Measurements from ENCODE around the gene TSC22D3. TPM values are rescaled to one million over a fixed set of nuclear protein-coding genes. Genes with fewer than 3 reads are reported as not detected.

The TSC22D3 gene
- polyA plus RNA-seq, 1 of the 3 experiments (the other 2 are of a cell fraction), result 9.2 TPM

DNA sequence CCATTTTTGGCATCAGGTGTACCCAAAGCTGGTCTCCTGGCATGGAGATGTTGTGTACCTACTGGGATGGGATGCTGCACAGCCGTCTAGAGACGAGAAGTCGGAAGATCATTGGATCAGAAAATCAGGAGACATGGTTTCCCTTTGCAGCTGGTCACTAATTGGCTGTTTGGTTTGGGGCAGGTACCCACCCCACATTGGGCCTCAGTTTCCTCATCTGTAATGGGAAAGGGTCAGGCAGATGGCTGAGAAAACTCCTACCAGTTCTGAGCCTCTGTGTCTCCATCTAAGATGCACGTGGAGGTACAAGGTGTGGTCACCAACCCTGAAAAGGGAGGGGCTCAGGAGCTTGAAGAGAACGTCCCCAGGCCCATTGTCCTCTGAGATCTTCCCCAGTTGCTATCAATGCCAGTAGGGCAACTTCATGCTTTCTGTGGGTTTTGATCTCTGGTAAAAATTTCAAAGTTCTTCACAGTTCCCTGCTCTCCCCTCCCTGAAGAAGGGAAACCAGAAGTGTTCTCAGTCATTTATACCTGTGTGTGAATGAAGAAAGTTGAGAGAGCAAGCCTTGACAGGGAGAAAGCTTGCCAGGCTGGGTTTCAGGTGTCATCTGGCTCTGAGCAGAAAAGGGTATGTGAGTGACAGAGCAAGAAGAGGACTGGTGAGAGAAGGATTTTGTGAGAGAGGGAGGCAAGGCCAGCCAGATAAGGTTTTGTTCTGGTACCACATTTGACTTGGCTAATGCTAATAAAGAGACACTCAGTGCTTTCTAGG lies 15.1 kb downstream of the TSC22D3 start:
- Histone ChIP-seq H3K79me2 (ENCODE audit: insufficient read depth) (no peaks in the 10 kb centered on the region), H3K9me3 (no peaks in the 10 kb centered on the region), H3K27me3 (ENCODE audit: insufficient read depth) (peaks cover 28% of the 10 kb centered on the region), H4K20me1 (ENCODE audit: insufficient read depth) (no peaks in the 10 kb centered on the region), H3K27ac (ENCODE audit: low read depth in 2 of 2, low read length in 1 of 2) (no peak overlapping the region), H3K36me3 (replicated peaks in 1 of 2; ENCODE audit: control insufficient read depth in 1 of 2, insufficient read depth in 2 of 2, low read length in 1 of 2) (no peaks in the 10 kb centered on the region), H2AFZ (ENCODE audit: low read depth) (no peak overlapping the region), H3F3A (replicated peaks; ENCODE audit: insufficient read depth) (no peaks in the 10 kb centered on the region), H3K4me3 (ENCODE audit: low read depth in 2 of 2, low read length in 1 of 2) (no peak overlapping the region), H3K9me2 (no peaks in the 10 kb centered on the region), H3K9ac (no peak overlapping the region), H3K4me2 (no peak overlapping the region), H3K4me1 (ENCODE audit: control insufficient read depth in 1 of 2, insufficient read depth in 2 of 2, low read depth in 1 of 2, low read length in 1 of 2) (no peaks in the 10 kb centered on the region)
- 23% methylated on average over 5 of the region's 5 CpGs for WGBS (ENCODE audit: low lambda C conversion rate)
- ChIA-PET POLR2A (no interaction called here), CTCF (interaction anchor here (1.0 kb wide), 2 partner anchors 10 to 16 kb away, joined by 3 to 4 read pairs; no protein-coding TSS in a partner anchor)
- no peak for TF ChIP-seq ELF1 (IDR thresholded peaks at IDR 0.05)
- TF ChIP-seq, protein P1, sequence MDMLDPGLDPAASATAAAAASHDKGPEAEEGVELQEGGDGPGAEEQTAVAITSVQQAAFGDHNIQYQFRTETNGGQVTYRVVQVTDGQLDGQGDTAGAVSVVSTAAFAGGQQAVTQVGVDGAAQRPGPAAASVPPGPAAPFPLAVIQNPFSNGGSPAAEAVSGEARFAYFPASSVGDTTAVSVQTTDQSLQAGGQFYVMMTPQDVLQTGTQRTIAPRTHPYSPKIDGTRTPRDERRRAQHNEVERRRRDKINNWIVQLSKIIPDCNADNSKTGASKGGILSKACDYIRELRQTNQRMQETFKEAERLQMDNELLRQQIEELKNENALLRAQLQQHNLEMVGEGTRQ (IDR thresholded peaks at IDR 0.05; ENCODE audit: borderline replicate concordance, low read depth, low read length), result no peak
- no peak for TF ChIP-seq GATA2 (CRISPR knock-in tag; IDR thresholded peaks at IDR 0.05)
- TF ChIP-seq, protein P2, sequence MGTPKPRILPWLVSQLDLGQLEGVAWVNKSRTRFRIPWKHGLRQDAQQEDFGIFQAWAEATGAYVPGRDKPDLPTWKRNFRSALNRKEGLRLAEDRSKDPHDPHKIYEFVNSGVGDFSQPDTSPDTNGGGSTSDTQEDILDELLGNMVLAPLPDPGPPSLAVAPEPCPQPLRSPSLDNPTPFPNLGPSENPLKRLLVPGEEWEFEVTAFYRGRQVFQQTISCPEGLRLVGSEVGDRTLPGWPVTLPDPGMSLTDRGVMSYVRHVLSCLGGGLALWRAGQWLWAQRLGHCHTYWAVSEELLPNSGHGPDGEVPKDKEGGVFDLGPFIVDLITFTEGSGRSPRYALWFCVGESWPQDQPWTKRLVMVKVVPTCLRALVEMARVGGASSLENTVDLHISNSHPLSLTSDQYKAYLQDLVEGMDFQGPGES (IDR thresholded peaks at IDR 0.05; ENCODE audit: low read depth, low read length), result no peak
- TF ChIP-seq, protein P3, sequence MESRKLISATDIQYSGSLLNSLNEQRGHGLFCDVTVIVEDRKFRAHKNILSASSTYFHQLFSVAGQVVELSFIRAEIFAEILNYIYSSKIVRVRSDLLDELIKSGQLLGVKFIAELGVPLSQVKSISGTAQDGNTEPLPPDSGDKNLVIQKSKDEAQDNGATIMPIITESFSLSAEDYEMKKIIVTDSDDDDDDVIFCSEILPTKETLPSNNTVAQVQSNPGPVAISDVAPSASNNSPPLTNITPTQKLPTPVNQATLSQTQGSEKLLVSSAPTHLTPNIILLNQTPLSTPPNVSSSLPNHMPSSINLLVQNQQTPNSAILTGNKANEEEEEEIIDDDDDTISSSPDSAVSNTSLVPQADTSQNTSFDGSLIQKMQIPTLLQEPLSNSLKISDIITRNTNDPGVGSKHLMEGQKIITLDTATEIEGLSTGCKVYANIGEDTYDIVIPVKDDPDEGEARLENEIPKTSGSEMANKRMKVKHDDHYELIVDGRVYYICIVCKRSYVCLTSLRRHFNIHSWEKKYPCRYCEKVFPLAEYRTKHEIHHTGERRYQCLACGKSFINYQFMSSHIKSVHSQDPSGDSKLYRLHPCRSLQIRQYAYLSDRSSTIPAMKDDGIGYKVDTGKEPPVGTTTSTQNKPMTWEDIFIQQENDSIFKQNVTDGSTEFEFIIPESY (IDR thresholded peaks at IDR 0.05; ENCODE audit: borderline replicate concordance, low read depth), result no peak
- no peak for TF ChIP-seq RAD21 (IDR thresholded peaks at IDR 0.05; ENCODE audit: low read length)
- TF ChIP-seq GABPA (IDR thresholded peaks at IDR 0.05; ENCODE audit: low read depth), result no peak
- TF ChIP-seq TCF12 (IDR thresholded peaks at IDR 0.05), result no peak
- TF ChIP-seq JUND (IDR thresholded peaks at IDR 0.05), result no peak
- TF ChIP-seq, protein P4, sequence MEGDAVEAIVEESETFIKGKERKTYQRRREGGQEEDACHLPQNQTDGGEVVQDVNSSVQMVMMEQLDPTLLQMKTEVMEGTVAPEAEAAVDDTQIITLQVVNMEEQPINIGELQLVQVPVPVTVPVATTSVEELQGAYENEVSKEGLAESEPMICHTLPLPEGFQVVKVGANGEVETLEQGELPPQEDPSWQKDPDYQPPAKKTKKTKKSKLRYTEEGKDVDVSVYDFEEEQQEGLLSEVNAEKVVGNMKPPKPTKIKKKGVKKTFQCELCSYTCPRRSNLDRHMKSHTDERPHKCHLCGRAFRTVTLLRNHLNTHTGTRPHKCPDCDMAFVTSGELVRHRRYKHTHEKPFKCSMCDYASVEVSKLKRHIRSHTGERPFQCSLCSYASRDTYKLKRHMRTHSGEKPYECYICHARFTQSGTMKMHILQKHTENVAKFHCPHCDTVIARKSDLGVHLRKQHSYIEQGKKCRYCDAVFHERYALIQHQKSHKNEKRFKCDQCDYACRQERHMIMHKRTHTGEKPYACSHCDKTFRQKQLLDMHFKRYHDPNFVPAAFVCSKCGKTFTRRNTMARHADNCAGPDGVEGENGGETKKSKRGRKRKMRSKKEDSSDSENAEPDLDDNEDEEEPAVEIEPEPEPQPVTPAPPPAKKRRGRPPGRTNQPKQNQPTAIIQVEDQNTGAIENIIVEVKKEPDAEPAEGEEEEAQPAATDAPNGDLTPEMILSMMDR (IDR thresholded peaks at IDR 0.05), result no peak
- no peak for TF ChIP-seq NFIC (IDR thresholded peaks at IDR 0.05; ENCODE audit: borderline replicate concordance)
- TF ChIP-seq, protein P5, sequence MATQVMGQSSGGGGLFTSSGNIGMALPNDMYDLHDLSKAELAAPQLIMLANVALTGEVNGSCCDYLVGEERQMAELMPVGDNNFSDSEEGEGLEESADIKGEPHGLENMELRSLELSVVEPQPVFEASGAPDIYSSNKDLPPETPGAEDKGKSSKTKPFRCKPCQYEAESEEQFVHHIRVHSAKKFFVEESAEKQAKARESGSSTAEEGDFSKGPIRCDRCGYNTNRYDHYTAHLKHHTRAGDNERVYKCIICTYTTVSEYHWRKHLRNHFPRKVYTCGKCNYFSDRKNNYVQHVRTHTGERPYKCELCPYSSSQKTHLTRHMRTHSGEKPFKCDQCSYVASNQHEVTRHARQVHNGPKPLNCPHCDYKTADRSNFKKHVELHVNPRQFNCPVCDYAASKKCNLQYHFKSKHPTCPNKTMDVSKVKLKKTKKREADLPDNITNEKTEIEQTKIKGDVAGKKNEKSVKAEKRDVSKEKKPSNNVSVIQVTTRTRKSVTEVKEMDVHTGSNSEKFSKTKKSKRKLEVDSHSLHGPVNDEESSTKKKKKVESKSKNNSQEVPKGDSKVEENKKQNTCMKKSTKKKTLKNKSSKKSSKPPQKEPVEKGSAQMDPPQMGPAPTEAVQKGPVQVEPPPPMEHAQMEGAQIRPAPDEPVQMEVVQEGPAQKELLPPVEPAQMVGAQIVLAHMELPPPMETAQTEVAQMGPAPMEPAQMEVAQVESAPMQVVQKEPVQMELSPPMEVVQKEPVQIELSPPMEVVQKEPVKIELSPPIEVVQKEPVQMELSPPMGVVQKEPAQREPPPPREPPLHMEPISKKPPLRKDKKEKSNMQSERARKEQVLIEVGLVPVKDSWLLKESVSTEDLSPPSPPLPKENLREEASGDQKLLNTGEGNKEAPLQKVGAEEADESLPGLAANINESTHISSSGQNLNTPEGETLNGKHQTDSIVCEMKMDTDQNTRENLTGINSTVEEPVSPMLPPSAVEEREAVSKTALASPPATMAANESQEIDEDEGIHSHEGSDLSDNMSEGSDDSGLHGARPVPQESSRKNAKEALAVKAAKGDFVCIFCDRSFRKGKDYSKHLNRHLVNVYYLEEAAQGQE (IDR thresholded peaks at IDR 0.05; ENCODE audit: low read depth, low read length), result no peak
- TF ChIP-seq, protein P6, sequence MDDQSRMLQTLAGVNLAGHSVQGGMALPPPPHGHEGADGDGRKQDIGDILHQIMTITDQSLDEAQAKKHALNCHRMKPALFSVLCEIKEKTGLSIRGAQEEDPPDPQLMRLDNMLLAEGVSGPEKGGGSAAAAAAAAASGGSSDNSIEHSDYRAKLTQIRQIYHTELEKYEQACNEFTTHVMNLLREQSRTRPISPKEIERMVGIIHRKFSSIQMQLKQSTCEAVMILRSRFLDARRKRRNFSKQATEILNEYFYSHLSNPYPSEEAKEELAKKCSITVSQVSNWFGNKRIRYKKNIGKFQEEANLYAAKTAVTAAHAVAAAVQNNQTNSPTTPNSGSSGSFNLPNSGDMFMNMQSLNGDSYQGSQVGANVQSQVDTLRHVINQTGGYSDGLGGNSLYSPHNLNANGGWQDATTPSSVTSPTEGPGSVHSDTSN (IDR thresholded peaks at IDR 0.05), result no peak
- no peak for TF ChIP-seq MXI1 (IDR thresholded peaks at IDR 0.05; ENCODE audit: low read depth, low read length)
- no peak for TF ChIP-seq SIN3A (IDR thresholded peaks at IDR 0.05; ENCODE audit: borderline replicate concordance, low read depth, low read length)
- no peak for TF ChIP-seq SMC3 (IDR thresholded peaks at IDR 0.05; ENCODE audit: low read depth, low read length)
- no peak for DNase-seq

Measured in SK-N-SH (cell line).